ENCODE measurements around the gene TPCN2. TPM values are rescaled to one million over a fixed set of nuclear protein-coding genes. Genes with fewer than 3 reads are reported as not detected.

TPCN2 gene
- total and polyA plus RNA-seq, 2 donors from 2014 or later: 12.9 to 22.4 TPM

DNA sequence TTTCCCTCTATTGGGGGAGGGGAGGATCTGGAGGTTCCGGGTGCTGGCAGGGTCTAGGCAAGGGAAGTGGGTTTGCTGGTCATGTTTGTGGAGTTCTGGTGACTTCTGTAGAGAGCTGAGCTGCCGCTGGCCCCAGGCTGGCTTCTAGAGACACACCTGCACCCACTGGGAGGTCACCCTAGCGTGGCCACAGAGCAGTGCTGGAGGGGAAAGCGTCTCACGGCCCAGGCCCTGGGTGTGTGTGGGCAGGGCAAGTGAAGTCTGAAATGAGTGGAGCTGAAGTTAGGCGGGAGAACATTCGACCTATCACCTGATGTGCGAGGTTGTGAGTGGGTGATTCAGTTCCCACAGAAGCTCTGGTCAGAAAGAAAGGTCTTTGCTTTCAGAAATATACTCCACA is 134.9 kb downstream of the TPCN2 start:
- no peaks in the 10 kb centered on the region for H3K4me1 ChIP-seq (ENCODE audit: control insufficient read depth in 2 of 3, insufficient read depth in 2 of 3, low read depth in 1 of 3, low read length in 3 of 3)
- no peaks in the 10 kb centered on the region for H3K27me3 ChIP-seq (ENCODE audit: control insufficient read depth, insufficient read depth, low read length)
- DNase-seq (no peak), FAIRE-seq (no peak)
- no peaks in the 10 kb centered on the region for H3K36me3 ChIP-seq (ENCODE audit: control insufficient read depth in 2 of 3, insufficient read depth in 3 of 3, low read length in 3 of 3)
- TF ChIP-seq, protein P1, sequence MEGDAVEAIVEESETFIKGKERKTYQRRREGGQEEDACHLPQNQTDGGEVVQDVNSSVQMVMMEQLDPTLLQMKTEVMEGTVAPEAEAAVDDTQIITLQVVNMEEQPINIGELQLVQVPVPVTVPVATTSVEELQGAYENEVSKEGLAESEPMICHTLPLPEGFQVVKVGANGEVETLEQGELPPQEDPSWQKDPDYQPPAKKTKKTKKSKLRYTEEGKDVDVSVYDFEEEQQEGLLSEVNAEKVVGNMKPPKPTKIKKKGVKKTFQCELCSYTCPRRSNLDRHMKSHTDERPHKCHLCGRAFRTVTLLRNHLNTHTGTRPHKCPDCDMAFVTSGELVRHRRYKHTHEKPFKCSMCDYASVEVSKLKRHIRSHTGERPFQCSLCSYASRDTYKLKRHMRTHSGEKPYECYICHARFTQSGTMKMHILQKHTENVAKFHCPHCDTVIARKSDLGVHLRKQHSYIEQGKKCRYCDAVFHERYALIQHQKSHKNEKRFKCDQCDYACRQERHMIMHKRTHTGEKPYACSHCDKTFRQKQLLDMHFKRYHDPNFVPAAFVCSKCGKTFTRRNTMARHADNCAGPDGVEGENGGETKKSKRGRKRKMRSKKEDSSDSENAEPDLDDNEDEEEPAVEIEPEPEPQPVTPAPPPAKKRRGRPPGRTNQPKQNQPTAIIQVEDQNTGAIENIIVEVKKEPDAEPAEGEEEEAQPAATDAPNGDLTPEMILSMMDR (IDR thresholded peaks at IDR 0.05; ENCODE audit: borderline replicate concordance, extremely low read depth, insufficient read depth): no peak
- intact Hi-C loops (cut with DNase I): no loop called here
- H3K9ac ChIP-seq (ENCODE audit: low read length in 3 of 3): no peak overlapping the region
- H3K9me3 ChIP-seq (ENCODE audit: control insufficient read depth in 2 of 3, insufficient read depth in 1 of 3, low read length in 3 of 3): peaks cover 0 to 8% (median 0%) of the 10 kb centered on the region in 3 donors
- H3K27ac ChIP-seq (ENCODE audit: low read depth in 2 of 2, low read length in 2 of 2): no peak overlapping the region
- H3K4me3 ChIP-seq (ENCODE audit: low read length in 3 of 3): no peak overlapping the region

Small RNA genes lying within 50 kb of the gene (microRNA-seq; reads per million reads assigned to microRNA genes)
- not detected for gene MIR3164

Other genes with a start within 250 kb of the TPCN2 start
- 61.5 TPM for gene CPT1A, start 207.0 kb upstream of the TPCN2 start, total RNA-seq
- 51.3 TPM for gene CPT1A, start 207.0 kb upstream of the TPCN2 start, polyA plus RNA-seq (ENCODE audit: insufficient read depth, low read depth, low replicate concordance)
- 45.0 TPM for gene MRPL21, start 145.1 kb upstream of the TPCN2 start, total RNA-seq
- gene MRPL21, start 145.1 kb upstream of the TPCN2 start, polyA plus RNA-seq (ENCODE audit: insufficient read depth, low read depth, low replicate concordance): 147 TPM
- gene IGHMBP2, start 145.0 kb upstream of the TPCN2 start, total RNA-seq: 19.6 TPM
- gene IGHMBP2, start 145.0 kb upstream of the TPCN2 start, polyA plus RNA-seq (ENCODE audit: insufficient read depth, low read depth, low replicate concordance): 8.8 TPM
- gene MRGPRD, start 67.9 kb upstream of the TPCN2 start, total RNA-seq: not detected
- gene MRGPRD, start 67.9 kb upstream of the TPCN2 start, polyA plus RNA-seq (ENCODE audit: insufficient read depth, low read depth, low replicate concordance): not detected
- gene MRGPRF, start 35.7 kb upstream of the TPCN2 start, total RNA-seq: 9.3 TPM
- 19.0 TPM for gene MRGPRF, start 35.7 kb upstream of the TPCN2 start, polyA plus RNA-seq (ENCODE audit: insufficient read depth, low read depth, low replicate concordance)
- 0.63 TPM for gene SMIM38, start 107.0 kb downstream of the TPCN2 start, total RNA-seq
- gene SMIM38, start 107.0 kb downstream of the TPCN2 start, polyA plus RNA-seq (ENCODE audit: insufficient read depth, low read depth, low replicate concordance): 0.19 TPM
- 2.6 TPM for gene MYEOV, start 245.2 kb downstream of the TPCN2 start, total RNA-seq
- not detected for gene MYEOV, start 245.2 kb downstream of the TPCN2 start, polyA plus RNA-seq (ENCODE audit: insufficient read depth, low read depth, low replicate concordance)